ENCODE results near the gene FAM107B.

FAM107B gene

GRCh38 chr10:14478201-14478600 is 296.5 kb downstream of the FAM107B start:
- TF ChIP-seq, protein P1, sequence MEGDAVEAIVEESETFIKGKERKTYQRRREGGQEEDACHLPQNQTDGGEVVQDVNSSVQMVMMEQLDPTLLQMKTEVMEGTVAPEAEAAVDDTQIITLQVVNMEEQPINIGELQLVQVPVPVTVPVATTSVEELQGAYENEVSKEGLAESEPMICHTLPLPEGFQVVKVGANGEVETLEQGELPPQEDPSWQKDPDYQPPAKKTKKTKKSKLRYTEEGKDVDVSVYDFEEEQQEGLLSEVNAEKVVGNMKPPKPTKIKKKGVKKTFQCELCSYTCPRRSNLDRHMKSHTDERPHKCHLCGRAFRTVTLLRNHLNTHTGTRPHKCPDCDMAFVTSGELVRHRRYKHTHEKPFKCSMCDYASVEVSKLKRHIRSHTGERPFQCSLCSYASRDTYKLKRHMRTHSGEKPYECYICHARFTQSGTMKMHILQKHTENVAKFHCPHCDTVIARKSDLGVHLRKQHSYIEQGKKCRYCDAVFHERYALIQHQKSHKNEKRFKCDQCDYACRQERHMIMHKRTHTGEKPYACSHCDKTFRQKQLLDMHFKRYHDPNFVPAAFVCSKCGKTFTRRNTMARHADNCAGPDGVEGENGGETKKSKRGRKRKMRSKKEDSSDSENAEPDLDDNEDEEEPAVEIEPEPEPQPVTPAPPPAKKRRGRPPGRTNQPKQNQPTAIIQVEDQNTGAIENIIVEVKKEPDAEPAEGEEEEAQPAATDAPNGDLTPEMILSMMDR (IDR thresholded peaks at IDR 0.05; ENCODE audit: insufficient read depth, low read length, missing control alignments): no peak
- no peak for DNase-seq (ENCODE audit: low read depth, low spot score)
- ChIA-PET CTCF (interaction anchor here (1.0 to 13.4 kb wide), 8 partner anchors 9 to 701 kb away, joined by 3 to 154 read pairs (median 4); no protein-coding TSS in a partner anchor), POLR2A (no interaction called here)
- H3K4me3 ChIP-seq (ENCODE audit: low read depth, low read length): no peak overlapping the region

DNA sequence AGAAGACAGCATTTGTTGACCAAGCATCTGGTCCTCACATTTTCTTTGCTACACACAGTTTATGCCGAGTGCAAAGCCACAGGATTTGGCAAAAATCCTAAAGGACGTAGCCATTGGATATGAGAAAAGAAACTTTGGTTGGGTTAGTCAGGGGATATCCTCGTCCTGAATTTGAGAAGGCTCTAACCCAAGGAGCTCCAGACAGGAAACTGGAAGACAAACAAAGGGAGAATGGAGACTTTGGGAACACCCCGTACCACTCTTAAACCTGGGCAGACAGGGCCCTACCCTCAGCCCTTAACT is 297.3 kb downstream of the FAM107B start:
- POLR2A ChIA-PET: interaction anchor here (0.7 to 1.4 kb wide), 4 partner anchors 80 to 689 kb away, joined by 3 to 5 read pairs (median 4); no protein-coding TSS in a partner anchor
- TF ChIP-seq, protein P1 (IDR thresholded peaks at IDR 0.05; ENCODE audit: insufficient read depth, low read length, missing control alignments): no peak
- H3K4me3 ChIP-seq (ENCODE audit: low read depth, low read length): no peak overlapping the region
- CTCF ChIA-PET: interaction anchor here (0.7 to 13.4 kb wide), 9 partner anchors 10 to 700 kb away, joined by 3 to 154 read pairs (median 4); no protein-coding TSS in a partner anchor
- peak; percentile 2 for DNase-seq (ENCODE audit: low read depth, low spot score)

GRCh38 chr10:14476641-14477407 is 297.9 kb downstream of the FAM107B start:
- TF ChIP-seq, protein P1 (IDR thresholded peaks at IDR 0.05; ENCODE audit: insufficient read depth, low read length, missing control alignments): no peak
- ChIA-PET CTCF (interaction anchor here (0.7 to 13.4 kb wide), 9 partner anchors 10 to 699 kb away, joined by 3 to 154 read pairs (median 4); no protein-coding TSS in a partner anchor), POLR2A (interaction anchor here (0.7 to 1.4 kb wide), 4 partner anchors 80 to 688 kb away, joined by 3 to 5 read pairs (median 4); no protein-coding TSS in a partner anchor)
- no peak overlapping the region for H3K4me3 ChIP-seq (ENCODE audit: low read depth, low read length)
- DNase-seq (ENCODE audit: low read depth, low spot score): peak; percentile 23

DNA sequence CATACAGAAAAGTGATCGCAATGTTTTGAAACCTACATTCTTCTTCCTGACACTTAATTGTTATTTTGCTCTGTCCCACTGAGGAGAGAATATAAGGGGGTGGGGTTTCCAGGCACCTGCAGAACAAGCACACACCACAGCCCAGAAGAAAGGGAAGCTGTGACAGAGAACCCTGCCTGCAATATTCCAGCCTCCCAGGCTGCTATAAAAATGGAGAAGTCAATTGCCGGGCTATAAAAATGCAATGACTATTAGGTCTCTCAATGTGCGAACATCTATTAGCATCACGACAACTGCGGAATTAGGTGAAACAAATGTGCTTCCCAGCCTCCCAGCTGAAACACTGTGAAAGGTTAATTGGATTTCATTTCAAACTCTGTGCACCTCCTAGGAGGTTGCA is 298.7 kb downstream of the FAM107B start:
- TF ChIP-seq, protein P1 (IDR thresholded peaks at IDR 0.05; ENCODE audit: insufficient read depth, low read length, missing control alignments): no peak
- ChIA-PET POLR2A (no interaction called here), CTCF (interaction anchor here (13.4 kb wide), 1 partner anchor 278 kb away, joined by 154 read pairs; no protein-coding TSS in a partner anchor)
- DNase-seq (ENCODE audit: low read depth, low spot score): no peak
- H3K4me3 ChIP-seq (ENCODE audit: low read depth, low read length): no peak overlapping the region

DNA sequence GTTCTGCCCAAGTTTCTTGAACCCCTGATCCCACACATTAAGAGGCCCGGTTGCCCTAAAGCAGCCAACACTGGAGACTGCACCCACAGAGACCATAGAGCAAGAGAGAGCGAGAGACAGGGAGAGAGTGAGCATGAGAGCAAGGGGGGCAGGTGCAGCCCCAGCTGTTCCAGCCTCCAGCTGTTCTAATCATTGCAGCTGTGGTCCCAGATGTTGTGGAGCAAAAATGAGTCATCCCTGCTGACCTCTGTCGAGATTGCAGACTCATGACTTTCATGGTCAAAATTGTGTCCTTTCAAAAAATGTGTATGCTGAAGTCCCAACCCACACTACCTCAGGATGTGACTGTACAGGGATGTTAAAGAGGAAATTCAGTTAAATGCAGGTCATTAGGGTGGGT is 300.0 kb downstream of the FAM107B start:
- POLR2A ChIA-PET: no interaction called here
- CTCF ChIA-PET: interaction anchor here (13.4 kb wide), 1 partner anchor 276 kb away, joined by 154 read pairs; no protein-coding TSS in a partner anchor
- DNase-seq (ENCODE audit: low read depth, low spot score): no peak
- H3K4me3 ChIP-seq (ENCODE audit: low read depth, low read length): no peak overlapping the region
- TF ChIP-seq, protein P1 (IDR thresholded peaks at IDR 0.05; ENCODE audit: insufficient read depth, low read length, missing control alignments): no peak

- POLR2A ChIA-PET: no interaction called here
- CTCF ChIA-PET: interaction anchor here (0.8 kb wide), 1 partner anchor 10 kb away, joined by 3 read pairs; no protein-coding TSS in a partner anchor
- TF ChIP-seq, protein P1 (IDR thresholded peaks at IDR 0.05; ENCODE audit: insufficient read depth, low read length, missing control alignments): no peak
- H3K4me3 ChIP-seq (ENCODE audit: low read depth, low read length): no peak overlapping the region
- no peak for DNase-seq (ENCODE audit: low read depth, low spot score)
These were observed 303.8 kb downstream of the FAM107B start for GRCh38 chr10:14470920-14471319.
